SW480 (cell line): Measurements from ENCODE around the gene FGF2.
A peak's percentile ranks its signal among the peaks of the same experiment; 100 is the strongest.
"Not testable (repeated sequence)": the region's sequence is repeated elsewhere in the genome, so short reads cannot be mapped to it uniquely, and the experiment has no call there.

Experiments
- DNase-seq: peaks from one replicate; pipeline ENCODE4 v3.0.0-alpha.2; 2016; ENCODE audit warnings: low spot score

FGF2 gene

DNA sequence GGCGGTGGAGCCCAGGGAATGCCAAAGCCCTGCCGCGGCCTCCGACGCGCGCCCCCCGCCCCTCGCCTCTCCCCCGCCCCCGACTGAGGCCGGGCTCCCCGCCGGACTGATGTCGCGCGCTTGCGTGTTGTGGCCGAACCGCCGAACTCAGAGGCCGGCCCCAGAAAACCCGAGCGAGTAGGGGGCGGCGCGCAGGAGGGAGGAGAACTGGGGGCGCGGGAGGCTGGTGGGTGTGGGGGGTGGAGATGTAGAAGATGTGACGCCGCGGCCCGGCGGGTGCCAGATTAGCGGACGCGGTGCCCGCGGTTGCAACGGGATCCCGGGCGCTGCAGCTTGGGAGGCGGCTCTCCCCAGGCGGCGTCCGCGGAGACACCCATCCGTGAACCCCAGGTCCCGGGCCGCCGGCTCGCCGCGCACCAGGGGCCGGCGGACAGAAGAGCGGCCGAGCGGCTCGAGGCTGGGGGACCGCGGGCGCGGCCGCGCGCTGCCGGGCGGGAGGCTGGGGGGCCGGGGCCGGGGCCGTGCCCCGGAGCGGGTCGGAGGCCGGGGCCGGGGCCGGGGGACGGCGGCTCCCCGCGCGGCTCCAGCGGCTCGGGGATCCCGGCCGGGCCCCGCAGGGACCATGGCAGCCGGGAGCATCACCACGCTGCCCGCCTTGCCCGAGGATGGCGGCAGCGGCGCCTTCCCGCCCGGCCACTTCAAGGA lies at the start of gene FGF2:
Gene FGF2 (plus strand): TSS at position 279 of the 705 bp plus-strand sequence. CDS start 344 bp downstream, at position 623.
- no peak for DNase-seq

DNA sequence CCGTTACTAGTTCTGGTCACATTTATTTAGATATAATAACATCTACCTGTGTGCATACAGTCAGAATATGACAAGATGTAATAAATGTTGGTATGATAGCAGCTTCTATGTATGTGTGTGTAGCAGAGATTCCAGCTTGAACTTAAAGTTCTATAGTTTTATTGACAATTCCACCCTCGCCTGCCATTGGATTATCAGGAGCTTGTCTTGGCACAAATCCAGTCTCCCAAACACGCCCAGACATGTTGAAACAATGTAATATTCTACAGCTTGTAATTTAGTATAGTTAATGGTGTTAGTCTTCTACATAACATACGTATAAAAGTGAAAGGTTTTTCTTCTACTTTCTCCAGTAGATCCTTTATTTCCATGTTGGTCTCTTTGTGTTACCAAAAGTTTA lies 49.7 kb upstream of the FGF2 start:
- DNase-seq = no peak

DNA sequence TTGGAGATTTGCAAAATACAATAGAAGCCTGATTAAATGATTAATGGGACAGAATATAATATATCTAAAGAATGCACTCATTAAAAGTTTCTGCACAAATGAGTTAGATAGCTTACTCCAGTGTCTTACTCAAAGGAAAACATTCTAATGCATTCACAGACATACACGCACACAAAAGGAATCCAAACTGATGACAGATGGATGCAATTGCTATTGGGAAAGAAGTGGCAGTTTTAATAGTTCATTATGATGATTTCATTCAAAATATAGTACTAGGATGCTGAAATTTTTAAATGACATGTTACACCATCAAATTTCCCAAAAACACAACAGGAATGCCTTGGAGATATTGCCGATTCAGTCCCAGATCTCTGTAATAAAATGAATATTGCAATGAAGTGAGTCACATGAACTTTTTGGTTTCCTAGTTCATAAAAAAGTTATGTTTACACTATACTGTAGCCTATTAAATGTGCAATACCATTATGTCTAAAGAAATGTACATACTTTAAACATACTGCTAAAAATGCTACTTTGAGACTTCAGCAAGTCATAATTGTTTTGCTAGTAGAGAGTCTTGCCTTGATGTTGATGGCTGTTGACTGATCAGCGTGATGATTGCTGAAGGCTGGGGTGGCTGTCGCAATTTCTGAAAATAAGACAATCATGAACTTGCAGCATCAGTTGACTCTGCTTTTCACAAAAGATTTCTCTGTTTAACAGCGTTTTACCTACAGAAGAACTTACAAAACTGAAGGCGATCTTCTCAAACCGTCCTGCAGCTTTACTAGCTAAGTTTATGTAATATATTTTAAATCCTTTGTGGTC lies 48.6 kb upstream of the FGF2 start:
- no peak for DNase-seq

DNA sequence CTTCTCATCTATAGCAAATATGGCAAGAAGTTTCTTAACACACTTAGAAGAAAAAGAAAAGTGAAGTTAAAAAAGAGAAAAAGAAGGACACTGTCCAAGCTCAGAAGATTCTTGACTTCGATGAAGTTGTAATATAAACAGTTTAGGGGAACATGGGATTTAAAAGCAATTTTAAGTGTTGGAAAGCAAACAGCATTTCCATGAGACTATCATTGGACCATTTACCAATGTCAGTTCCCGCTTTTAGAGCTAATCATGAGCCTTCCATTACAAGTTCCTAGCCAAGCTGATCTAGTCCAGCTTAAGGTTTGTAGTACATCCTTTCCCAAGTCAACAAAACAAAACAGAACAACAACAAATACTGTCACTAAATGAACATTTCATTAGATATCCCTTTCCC lies 45.1 kb upstream of the FGF2 start:
- no peak for DNase-seq

DNA sequence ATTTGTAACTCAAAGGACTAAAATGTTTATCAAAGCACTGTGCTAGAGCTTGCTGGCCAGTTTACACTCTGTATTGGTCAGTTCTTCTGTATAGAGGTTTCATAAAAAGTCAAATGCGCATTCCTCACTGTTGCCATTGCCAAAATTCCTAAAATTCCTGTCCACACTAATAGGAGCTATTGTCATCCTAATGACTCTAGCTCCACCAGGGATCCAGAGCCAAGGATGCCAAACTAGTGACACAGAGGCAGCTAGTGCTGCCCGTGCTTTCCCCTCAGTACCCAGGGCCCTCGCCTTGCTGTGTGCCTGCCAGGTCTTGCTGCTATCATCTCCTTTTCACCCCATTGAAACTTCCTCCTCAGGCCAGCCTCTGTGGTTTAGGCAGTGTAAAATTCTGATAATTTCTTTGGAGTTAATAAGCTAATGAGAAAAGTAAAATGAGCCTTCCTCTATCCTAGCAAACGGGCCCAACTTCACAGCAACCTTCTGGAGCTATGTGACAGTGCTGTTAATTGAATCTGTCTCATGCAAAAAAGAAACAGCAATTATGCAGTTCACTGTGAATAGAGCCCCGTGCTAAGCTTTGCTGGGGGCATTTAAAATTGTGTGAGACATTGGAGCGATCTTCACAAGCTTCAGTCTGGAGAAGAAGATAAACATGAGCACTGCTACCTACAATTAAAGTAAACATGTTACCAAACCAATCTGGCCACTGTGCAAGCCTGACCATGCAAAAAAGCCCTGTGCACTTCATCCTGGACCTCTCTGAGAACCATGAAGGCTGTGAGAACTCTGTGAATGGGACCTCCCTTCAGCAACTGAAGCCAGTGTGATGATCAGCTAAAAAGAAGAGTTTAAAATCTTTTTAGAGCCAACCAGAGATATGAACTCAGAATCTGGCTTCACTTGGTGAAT lies 43.1 kb upstream of the FGF2 start:
- peak; percentile 51 for DNase-seq

DNA sequence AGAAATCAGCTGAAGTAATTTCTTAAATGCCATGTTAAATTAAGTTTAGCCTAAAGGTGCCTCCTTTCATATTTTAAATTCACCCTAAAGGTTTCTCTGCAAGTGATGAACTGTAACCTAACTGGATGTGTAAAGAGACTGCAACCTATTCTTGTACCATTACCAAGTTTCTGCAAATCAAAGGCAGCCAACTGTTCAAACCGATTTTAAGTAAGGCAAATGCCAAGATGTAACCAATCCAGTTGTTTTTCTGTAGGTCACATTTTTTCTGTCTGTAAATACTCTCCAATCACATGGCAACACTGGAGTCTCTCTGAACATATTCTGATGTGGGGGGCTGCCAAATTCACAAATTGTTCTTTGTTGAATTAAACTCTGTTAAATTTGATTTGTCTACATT lies 42.4 kb upstream of the FGF2 start:
- DNase-seq = no peak

DNA sequence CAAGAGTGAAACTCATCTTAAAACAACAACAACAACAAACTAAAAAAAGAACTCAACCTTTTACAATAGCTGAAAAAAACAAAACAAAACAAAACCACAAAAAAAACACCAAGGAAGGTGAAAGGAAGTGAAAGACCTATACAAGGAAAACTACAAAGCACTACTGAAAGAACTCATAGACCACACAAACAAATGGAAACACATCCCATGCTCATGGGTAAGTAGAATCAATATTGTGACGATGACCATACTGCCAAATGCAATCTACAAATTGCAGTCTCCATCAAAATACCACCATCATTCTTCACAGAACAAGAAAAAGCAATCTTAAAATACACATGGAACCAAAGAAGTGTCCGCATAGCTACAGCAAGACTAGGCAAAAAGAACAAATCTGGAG lies 41.5 kb upstream of the FGF2 start:
- no peak for DNase-seq

DNA sequence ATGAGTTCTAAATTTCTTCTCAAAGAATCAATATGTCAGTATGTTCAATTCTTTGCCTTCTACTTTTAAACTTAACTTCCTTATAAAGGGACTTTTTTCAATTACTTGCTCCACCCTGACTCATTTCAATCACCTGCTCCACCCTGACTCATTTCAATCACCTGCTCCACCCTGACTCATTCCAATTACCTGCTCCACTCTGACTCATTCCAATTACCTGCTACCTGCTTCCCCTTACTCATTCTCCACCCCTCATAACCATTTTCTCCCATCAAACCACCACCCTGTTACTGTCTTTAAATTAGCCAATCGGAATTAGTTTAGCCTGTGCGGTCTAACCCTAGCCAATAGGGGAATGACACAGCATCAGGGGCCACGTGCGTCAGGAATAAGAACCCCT lies 40.3 kb upstream of the FGF2 start:
- DNase-seq = peak; percentile 25

DNA sequence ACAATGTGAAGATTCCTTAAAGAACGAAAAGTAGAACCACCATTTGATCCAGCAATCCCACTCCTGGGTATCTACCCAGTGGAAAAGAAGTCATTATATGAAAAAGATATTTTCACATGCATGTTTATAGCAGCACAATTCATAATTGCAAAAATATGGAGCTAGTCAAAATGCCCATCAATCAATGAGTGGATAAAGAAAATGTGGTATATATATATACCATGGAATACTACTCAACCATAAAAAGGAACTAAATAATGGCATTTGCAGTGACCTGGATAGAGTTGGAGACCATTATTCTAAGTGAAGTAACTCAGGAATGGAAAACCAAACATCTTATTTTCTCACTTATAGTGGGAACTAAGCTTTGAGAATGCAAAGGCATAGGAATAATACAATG lies 39.7 kb upstream of the FGF2 start:
- DNase-seq = not testable (repeated sequence)

DNA sequence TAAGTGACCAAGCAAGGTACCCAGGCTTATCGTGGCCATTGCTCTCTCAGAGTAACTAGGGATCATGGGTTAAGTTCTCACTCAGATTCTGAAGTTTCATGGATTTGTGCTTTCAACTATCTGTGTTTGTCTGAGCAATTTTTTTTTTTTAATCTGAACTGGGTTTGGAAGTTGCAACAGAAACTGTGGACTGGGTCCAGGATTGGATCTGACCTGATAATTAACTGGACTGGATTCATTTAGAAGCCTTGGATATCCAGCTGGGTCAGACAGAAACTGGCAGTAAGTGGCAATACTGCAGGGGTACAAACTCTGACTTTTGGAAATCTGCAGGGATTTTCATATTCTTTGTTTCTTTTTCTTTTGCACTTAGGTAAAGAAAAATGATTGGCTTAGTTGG lies 38.7 kb upstream of the FGF2 start:
- DNase-seq = no peak

DNA sequence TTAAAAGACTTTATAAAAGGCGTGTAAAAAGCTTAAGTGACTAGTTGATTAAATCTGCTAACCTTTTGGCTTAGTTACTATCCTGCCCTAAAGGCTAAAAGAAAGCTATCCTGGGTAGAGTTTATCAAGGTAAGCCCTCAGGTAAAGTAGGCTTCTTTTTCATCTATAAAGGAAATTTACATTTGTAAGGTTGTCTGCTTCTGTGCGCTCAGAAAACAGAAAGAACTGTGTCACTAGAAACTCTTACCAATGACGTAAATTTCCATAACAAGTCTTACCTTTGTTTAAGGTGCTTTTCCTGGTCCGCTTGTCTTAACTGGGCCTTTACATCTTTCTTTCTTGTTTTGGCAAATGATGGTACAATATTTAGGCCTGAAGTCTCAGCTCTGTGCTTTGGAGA lies 37.7 kb upstream of the FGF2 start:
- no peak for DNase-seq

DNA sequence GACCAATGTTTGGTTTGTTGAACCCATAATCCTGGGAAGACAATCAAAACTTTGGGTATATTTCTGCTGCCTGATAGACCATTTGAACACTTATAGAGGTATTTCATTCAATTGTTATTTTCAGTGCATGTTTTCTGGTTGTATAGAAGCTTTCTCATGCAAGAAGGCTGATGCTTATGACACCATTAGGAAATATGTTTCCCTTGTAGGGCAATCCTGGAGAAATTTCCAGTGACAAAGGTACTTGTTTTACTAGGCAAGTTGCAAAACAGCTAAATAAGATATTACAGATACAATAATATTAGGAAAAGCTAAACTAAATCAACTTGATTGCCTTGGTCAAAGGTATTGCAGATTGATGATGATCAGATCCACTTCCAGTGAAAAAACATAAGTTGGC lies 32.8 kb upstream of the FGF2 start:
- DNase-seq = no peak

DNA sequence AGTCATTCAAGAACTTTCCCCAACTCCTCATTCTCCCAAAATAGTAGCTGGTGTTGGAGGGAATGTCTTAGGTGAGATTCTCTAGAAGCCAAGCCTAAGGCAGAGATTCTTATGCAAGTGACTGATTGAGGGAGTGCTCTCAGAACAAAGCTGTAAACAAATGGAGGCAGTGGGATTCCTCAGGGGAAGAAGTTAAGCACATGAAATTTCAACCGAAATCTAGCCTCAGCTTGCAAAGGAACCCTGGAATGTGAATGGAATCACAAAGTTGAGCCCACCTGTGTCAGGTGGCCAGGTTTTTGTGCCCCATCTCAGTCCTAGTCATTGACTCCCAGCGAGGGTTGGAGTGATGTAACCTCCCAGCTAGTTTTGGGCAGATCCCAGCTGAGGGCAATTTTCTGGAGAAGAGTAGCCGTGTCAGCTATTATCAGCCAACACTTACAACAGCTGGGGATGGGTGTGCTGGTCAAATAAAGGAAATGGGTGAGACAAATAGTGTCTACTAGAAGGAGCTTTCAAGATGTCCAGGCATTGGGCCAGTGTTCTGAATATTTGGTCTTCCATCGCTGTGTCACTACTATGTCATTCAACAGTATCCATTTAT lies 29.7 kb upstream of the FGF2 start:
- DNase-seq = no peak

DNA sequence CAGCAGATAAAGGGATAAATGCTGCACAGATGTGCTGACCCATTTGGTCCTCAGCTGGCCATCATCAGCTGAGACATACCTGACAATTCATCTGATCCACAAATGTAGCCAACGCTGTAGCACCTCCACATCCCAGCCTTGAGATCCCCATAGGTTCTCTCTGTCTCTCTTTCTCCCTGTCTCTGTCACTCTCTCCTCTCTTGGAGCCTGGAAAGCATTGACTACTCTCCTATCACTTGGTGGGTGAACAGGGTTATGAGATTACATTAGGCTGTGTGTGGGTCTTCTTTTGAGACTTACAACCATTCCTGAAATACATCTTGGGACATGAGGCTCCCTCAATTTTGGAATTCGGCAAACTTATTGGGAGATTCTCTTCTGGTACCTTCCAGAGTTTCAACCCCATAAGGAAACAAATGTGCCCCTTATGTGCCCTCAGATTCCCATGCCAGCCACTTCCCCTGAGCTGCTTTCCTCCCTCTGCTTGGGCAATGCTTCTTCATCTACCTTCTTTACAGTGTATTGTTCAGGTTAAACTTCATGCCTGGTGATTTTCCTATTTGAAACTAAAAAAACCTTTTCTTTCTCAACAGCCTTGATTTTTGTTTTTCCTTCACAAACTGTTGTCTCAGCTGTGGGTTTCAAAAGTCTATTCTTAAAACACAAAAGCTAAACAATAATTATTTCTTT lies 29.1 kb upstream of the FGF2 start:
- DNase-seq = no peak

DNA sequence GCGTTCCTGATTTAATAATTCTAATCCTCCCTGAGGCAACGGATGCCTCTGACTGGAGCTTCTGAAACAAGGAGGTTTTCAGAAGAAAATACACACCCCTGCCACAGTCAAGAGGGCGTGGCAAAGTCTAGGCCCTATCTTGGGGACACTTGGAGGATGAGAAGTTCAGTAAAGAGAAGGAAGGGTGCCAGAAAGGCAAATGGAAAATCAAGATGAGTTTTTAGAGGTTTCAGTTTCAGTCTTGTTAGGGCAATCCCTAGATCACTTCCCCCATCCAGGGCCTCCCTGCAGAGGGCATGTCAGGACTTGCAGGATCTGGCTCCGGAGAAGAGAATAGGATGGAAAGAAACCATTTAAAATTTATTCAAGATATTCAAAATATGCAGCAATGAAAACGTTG lies 28.5 kb upstream of the FGF2 start:
- DNase-seq = peak; percentile 20

DNA sequence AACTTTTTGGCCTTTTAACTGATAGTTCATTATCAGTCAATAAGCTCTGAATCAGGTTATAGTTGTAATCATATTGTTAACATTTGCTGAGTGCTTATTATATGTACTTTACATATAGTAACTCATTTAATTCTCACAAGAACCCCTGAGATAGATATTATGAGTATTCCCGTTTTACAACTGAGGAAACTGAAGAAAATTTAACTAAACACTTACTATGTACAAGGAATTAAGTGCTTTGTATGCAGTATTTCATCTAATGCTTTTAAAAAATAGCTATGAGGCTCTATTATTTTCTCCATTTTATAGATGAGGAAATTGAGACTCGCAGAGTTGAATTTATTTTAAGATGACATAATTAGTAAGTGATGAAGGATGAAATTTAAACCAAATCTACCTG lies 27.7 kb upstream of the FGF2 start:
- DNase-seq = no peak

DNA sequence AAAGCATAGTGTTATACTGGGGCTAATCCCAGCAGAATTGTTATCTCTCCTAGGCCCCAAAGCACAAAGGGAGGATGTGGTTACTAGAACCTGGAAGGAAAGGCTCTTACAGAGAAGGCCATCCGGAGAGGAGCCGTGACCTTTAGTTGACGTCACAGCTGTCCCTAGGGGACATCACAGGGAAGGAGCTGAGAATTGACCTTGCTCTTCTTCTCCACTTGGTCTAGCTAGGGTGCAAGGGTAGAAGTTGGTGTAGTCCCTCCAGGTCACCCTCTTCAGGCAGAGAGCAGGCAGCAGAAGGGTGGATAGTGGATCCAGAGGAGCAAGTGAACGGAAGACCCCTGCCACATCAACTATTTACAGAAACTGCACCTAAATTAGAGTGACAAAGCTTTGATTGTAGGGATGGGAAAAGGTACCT lies 22.8 kb upstream of the FGF2 start:
- no peak for DNase-seq

DNA sequence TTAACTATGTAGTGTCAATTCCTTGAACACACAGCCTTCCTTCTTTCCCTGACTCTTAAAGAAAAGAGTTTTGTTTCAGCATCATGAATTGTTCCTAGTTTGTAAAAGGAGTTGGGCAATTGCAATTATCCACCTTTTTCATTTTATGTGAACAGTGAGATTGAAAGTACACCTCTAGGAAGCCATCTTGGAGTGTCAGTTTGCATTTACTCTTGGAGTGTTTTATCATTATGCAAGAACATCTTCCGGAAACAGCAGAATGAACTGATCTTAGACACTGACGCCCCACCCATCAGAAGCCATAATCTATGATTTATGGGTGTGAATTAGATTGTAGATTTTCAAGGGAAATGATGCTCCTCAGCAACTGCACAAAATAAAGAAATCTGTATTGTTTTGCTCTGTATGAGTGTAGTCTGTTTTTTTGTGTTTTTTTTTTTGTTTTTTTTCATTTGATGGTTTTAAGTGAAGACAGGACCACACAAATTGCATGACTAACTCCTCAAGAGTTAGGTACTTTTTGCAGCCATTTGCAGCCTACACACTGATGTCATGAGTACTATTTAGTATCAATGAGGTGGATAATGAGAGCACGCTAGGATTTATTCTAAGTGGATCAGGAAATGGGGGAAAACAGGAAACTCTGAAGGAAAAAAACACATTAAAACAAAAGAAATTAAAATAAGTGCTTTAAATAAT lies 19.5 kb upstream of the FGF2 start:
- DNase-seq = no peak

DNA sequence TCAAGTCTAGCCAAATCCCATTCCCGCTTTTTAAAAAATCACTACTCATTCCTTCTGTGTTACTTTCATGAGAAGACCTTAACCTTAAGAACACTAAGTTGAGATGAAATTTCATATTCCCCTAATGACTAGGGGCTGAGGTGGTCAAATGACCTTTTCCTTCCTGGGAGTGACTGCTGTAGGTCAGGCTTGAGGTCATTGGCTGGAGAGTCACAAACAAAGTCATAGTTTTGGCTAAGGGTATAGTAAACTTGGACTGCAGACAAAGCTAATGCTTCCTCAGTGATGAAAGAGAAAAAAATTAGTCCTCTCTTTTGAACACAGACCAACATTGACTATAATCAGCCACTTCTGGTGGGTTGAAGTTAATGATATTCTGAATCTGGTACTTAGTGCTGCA lies 16.0 kb upstream of the FGF2 start:
- DNase-seq = no peak

DNA sequence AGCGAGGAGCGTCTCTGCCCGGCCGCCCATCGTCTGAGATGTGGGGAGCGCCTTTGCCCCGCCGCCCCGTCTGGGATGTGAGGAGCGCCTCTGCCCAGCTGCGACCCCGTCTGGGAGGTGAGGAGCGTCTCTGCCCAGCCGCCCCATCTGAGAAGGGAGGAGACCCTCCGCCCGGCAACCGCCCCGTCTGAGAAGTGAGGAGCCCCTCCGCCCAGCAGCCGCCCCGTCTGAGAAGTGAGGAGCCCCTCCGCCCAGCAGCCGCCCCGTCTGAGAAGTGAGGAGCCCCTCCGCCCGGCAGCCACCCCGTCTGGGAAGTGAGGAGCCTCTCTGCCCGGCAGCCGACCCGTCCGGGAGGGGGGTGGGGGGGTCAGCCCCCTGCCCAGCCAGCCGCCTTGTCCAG lies 14.8 kb upstream of the FGF2 start:
- not testable (repeated sequence) for DNase-seq

DNA sequence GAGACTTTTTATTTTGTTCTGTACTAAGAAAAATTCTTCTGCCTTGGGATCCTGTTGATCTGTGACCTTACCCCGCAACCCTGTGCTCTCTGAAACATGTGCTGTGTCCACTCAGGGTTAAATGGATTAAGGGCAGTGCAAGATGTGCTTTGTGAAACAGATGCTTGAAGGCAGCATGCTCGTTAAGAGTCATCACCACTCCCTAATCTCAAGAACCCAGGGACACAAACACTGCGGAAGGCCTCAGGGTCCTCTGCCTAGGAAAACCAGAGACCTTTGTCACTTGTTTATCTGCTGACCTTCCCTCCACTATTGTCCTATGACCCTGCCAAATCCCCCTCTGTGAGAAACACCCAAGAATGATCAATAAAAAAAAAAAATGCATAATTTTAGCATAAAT lies 13.8 kb upstream of the FGF2 start:
- DNase-seq = not testable (repeated sequence)
